Mesendoderm (in vitro differentiated cells): ENCODE data around the gene YIF1B.

ENCODE experiments used
- DNase-seq: peaks from one replicate; pipeline ENCODE4 v3.0.0; 2013
- H2AK5ac ChIP-seq: 2 replicates; pipeline ENCODE4 v1.6.1; 2013; ENCODE audit warnings: low read length, inconsistent platforms
- H2BK120ac ChIP-seq: 2 replicates; pipeline ENCODE4 v1.6.1; 2013; ENCODE audit warnings: low read depth, mild to moderate bottlenecking, low read length, moderate library complexity, mixed read lengths
- H2BK15ac ChIP-seq: replicated peaks from 2 replicates; pipeline ENCODE4 v1.6.1; 2013; ENCODE audit warnings: low read depth, mild to moderate bottlenecking, moderate library complexity
- H2BK5ac ChIP-seq: 2 replicates; pipeline ENCODE4 v1.6.1; 2013; ENCODE audit warnings: low read length, inconsistent platforms
- H3K18ac ChIP-seq: 2 replicates; pipeline ENCODE4 v1.6.1; 2013; ENCODE audit warnings: mild to moderate bottlenecking, low read length, mixed read lengths
- H3K23ac ChIP-seq: one replicate; pipeline ENCODE4 v1.6.1; 2013; ENCODE audit warnings: low read length
- H3K27ac ChIP-seq: 2 replicates; pipeline ENCODE4 v1.5.1; 2013; ENCODE audit warnings: low read depth, mild to moderate bottlenecking, inconsistent platforms, low read length, moderate library complexity
- H3K27me3 ChIP-seq: 2 replicates; pipeline ENCODE4 v1.6.1; 2013; ENCODE audit warnings: low read length, control low read depth, mild to moderate bottlenecking, inconsistent platforms; ENCODE audit not compliant: insufficient read depth, poor library complexity
- H3K36me3 ChIP-seq: 2 replicates; pipeline ENCODE4 v1.6.1; 2013; ENCODE audit warnings: low read length, inconsistent platforms; ENCODE audit not compliant: control insufficient read depth, insufficient read depth
- H3K4ac ChIP-seq: one replicate; pipeline ENCODE4 v1.6.1; 2013; ENCODE audit warnings: low read depth, mild to moderate bottlenecking, low read length, moderate library complexity
- H3K4me1 ChIP-seq: 2 replicates; pipeline ENCODE4 v1.6.1; 2013; ENCODE audit warnings: low read depth, low read length, inconsistent platforms; ENCODE audit not compliant: control insufficient read depth
- H3K4me2 ChIP-seq: 2 replicates; pipeline ENCODE4 v1.6.1; 2013; ENCODE audit warnings: low read length
- H3K4me3 ChIP-seq: 2 replicates; pipeline ENCODE4 v1.5.1; 2013; ENCODE audit warnings: mild to moderate bottlenecking, low read length
- H3K56ac ChIP-seq: one replicate; pipeline ENCODE4 v1.6.1; 2013; ENCODE audit warnings: low read length
- H3K79me1 ChIP-seq: 2 replicates; pipeline ENCODE4 v1.6.1; 2013; ENCODE audit warnings: low read length, inconsistent platforms
- H3K79me2 ChIP-seq: 2 replicates; pipeline ENCODE4 v1.6.1; 2013; ENCODE audit warnings: mild to moderate bottlenecking, low read length; ENCODE audit not compliant: control insufficient read depth, insufficient read depth
- H3K9ac ChIP-seq: 2 replicates; pipeline ENCODE4 v1.6.1; 2013; ENCODE audit warnings: low read length, inconsistent platforms
- H4K5ac ChIP-seq: one replicate; pipeline ENCODE4 v1.6.1; 2013; ENCODE audit warnings: low read length
- H4K8ac ChIP-seq: one replicate; pipeline ENCODE4 v1.6.1; 2013; ENCODE audit warnings: low read depth, mild to moderate bottlenecking, control low read depth, low read length, moderate library complexity
- WGBS: extraction: QIAGEN DNeasy Blood & Tissue Kit; methylation state at CpG from one replicate; pipeline ENCODE4 v1.1.7; 2013; ENCODE audit warnings: low lambda C conversion rate, missing lambda C conversion rate; ENCODE audit not compliant: insufficient coverage; ENCODE audit errors: extremely low coverage; 5-methylcytosine and 5-hydroxymethylcytosine counted together

The YIF1B gene

DNA sequence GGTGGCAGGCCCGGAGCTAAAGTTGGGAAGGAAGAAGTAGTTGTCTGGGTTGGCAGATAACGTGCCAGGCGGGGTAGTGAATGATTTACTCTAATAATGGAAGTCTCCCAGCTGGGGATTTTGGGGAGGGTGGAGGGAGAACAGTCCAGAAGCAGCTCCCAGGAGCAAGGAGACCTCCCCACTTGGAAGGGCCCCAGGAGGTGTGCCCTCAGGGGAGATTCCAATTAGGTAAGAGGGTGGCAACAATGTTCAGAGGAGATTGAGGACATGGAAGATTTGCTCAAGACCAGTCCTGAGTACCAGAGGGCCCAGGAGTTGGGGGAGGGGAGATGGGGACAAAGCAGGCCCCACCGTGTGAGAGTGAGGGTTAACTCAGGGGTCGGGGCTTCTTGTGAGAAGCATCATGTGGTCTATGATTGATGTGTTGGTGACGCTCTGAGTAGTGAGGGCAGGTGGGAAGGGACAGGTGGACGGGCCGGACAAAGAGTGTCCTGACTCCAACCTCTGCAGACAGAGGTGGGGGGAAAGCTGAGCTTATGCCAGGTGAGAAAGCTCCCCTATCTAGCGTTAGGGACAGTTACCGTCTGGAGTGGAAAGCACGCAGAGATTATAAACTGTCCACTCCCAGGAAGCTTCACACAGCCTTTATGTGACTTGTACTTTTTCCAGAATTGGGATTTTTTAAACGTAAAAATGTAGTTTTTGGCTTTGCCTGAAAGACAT, 47.8 kb downstream of the YIF1B start:
- no peak overlapping the region for H2AK5ac ChIP-seq
- no peak overlapping the region for H2BK15ac ChIP-seq
- H3K36me3 ChIP-seq = no peaks in the 10 kb centered on the region
- H3K27ac ChIP-seq = no peak overlapping the region
- no CpG with 5 or more reads among the region's 12 CpGs for WGBS
- peak; percentile 41 for DNase-seq
- no peak overlapping the region for H3K23ac ChIP-seq
- H3K4ac ChIP-seq = no peak overlapping the region
- H3K9ac ChIP-seq = peak overlapping the region; percentile 33
- H3K56ac ChIP-seq = peak overlapping the region; percentile 49
- H3K79me2 ChIP-seq = peaks cover 63% of the 10 kb centered on the region
- H3K79me1 ChIP-seq = peaks cover 11% of the 10 kb centered on the region
- no peak overlapping the region for H3K18ac ChIP-seq
- H3K4me1 ChIP-seq = peaks cover 29% of the 10 kb centered on the region
- no peak overlapping the region for H3K4me2 ChIP-seq
- H2BK5ac ChIP-seq = no peak overlapping the region
- no peaks in the 10 kb centered on the region for H3K27me3 ChIP-seq
- H4K5ac ChIP-seq = no peak overlapping the region
- H3K4me3 ChIP-seq = no peak overlapping the region
- H4K8ac ChIP-seq = no peak overlapping the region
- no peak overlapping the region for H2BK120ac ChIP-seq

DNA sequence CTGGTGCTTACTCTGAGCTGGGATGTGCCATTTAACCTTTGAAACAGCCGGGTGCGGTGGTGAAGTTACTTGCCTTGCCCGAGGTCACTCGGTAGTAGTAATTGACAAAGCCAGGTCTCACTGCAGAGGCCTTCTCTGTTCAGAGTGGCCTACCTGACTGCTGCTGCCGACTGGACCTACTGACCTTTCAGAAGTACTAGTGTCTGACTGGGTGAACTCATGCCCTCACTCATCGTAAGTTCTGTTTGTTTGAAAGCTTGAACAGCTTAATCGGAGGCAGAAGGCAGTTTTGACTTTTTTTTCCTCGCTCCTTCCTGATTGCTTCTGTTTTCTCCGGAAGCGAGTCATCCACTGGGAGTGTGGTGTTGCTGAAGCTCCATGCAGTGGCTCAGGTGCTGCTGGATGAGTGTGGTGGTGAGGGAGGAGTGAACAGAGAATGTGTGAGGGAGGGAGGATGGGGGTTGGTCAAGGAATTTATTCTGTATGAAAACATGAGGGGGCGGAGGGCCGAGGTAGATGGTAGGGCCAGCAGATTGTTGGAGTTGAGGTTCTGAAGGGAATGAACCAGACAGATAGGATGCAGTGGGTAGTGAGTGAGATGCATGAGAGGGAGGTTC, 48.7 kb downstream of the YIF1B start:
- Histone ChIP-seq H3K27ac (peak overlapping the region; percentile 4), H3K18ac (no peak overlapping the region), H3K36me3 (no peaks in the 10 kb centered on the region), H3K4ac (no peak overlapping the region), H4K5ac (no peak overlapping the region), H3K27me3 (no peaks in the 10 kb centered on the region), H2AK5ac (no peak overlapping the region), H4K8ac (no peak overlapping the region), H2BK5ac (no peak overlapping the region), H3K9ac (peak overlapping the region; percentile 43), H3K79me2 (peaks cover 59% of the 10 kb centered on the region), H3K56ac (peak overlapping the region; percentile 49), H2BK120ac (no peak overlapping the region), H3K4me3 (no peak overlapping the region), H2BK15ac (no peak overlapping the region), H3K23ac (no peak overlapping the region), H3K4me1 (peaks cover 29% of the 10 kb centered on the region), H3K79me1 (peaks cover 11% of the 10 kb centered on the region), H3K4me2 (peak overlapping the region; percentile 21)
- DNase-seq = peak; percentile 62
- WGBS = no CpG with 5 or more reads among the region's 12 CpGs

DNA sequence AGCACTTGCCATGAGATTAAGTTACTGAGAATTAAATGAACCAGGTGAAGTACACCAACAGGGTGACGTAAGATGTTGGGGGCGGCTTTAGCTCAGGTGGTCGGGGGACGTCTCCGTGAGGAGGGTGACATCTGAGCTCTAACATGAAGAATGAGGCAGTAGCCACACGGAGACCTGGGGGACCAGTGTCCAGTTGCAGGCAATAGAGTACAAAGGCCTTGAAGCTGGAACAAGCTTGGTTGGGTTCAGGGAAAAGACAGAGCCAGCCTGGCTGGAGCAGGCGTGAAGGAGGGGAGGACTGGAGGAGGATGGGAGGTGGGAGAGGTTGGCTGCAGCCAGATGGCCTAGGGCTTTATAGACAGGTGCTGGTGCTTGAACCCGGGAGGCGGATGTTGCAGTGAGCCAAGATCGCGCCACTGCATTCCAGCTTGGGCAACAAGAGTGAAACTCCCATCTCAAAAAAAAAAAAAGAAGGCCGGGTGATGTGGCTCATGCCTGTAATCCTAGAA, 49.8 kb downstream of the YIF1B start:
- no peak for DNase-seq
- H3K36me3 ChIP-seq = no peaks in the 10 kb centered on the region
- no peak overlapping the region for H3K23ac ChIP-seq
- no peak overlapping the region for H3K18ac ChIP-seq
- no peak overlapping the region for H3K27ac ChIP-seq
- peaks cover 29% of the 10 kb centered on the region for H3K4me1 ChIP-seq
- H3K4ac ChIP-seq = no peak overlapping the region
- H3K56ac ChIP-seq = peak overlapping the region; percentile 96
- no peak overlapping the region for H2BK15ac ChIP-seq
- peaks cover 11% of the 10 kb centered on the region for H3K79me1 ChIP-seq
- H3K9ac ChIP-seq = peak overlapping the region; percentile 93
- no peak overlapping the region for H2BK120ac ChIP-seq
- H3K4me3 ChIP-seq = no peak overlapping the region
- H3K79me2 ChIP-seq = peaks cover 53% of the 10 kb centered on the region
- H2AK5ac ChIP-seq = no peak overlapping the region
- H2BK5ac ChIP-seq = no peak overlapping the region
- H3K4me2 ChIP-seq = peak overlapping the region; percentile 83
- H3K27me3 ChIP-seq = no peaks in the 10 kb centered on the region
- WGBS = no CpG with 5 or more reads among the region's 12 CpGs
- H4K8ac ChIP-seq = no peak overlapping the region
- H4K5ac ChIP-seq = no peak overlapping the region

DNA sequence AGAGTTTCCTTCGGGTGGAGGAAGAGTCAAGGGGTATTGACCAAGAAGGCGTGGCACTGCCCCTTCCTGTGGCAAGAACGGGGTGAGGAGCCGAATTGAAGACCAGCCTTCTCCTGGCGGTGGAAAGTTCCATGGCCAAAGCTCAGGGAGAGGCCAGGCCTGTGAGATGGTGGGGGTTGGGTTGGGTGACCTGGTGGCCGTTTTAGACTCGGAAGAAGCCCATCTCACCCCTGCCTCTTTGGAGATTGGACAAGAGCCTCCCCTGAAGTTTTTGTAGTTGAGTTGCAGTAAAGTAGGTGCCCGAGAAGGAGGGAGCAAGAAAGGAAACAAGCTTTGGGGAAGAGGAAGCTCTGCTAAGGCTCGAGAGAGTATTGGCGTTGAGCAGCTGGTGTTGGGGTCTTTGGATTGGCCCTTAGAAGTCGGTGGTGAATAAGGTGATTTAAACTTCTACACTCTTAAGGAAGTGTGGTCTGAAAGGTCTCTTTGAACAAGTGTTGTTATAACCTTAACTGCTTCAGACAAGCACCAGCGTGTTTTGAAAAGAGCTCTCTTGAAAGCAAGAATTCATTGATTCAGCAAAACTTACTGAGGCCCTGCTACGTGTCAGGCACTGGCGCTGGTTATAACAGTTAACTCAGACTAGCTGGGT, 50.4 kb downstream of the YIF1B start:
- WGBS = no CpG with 5 or more reads among the region's 14 CpGs
- Histone ChIP-seq H2AK5ac (peak overlapping the region; percentile 79), H2BK5ac (peak overlapping the region; percentile 67), H3K27me3 (no peaks in the 10 kb centered on the region), H3K4me1 (peaks cover 23% of the 10 kb centered on the region), H2BK120ac (no peak overlapping the region), H3K56ac (peak overlapping the region; percentile 96), H3K27ac (peak overlapping the region; percentile 84), H3K9ac (peak overlapping the region; percentile 93), H3K36me3 (no peaks in the 10 kb centered on the region), H3K4ac (peak overlapping the region; percentile 57), H3K23ac (peak overlapping the region; percentile 94), H2BK15ac (no peak overlapping the region), H3K79me1 (peaks cover 11% of the 10 kb centered on the region), H3K4me2 (peak overlapping the region; percentile 83), H4K8ac (no peak overlapping the region), H3K79me2 (peaks cover 46% of the 10 kb centered on the region), H4K5ac (no peak overlapping the region), H3K18ac (peak overlapping the region; percentile 83), H3K4me3 (peak overlapping the region; percentile 78)
- DNase-seq = peak; percentile 72

DNA sequence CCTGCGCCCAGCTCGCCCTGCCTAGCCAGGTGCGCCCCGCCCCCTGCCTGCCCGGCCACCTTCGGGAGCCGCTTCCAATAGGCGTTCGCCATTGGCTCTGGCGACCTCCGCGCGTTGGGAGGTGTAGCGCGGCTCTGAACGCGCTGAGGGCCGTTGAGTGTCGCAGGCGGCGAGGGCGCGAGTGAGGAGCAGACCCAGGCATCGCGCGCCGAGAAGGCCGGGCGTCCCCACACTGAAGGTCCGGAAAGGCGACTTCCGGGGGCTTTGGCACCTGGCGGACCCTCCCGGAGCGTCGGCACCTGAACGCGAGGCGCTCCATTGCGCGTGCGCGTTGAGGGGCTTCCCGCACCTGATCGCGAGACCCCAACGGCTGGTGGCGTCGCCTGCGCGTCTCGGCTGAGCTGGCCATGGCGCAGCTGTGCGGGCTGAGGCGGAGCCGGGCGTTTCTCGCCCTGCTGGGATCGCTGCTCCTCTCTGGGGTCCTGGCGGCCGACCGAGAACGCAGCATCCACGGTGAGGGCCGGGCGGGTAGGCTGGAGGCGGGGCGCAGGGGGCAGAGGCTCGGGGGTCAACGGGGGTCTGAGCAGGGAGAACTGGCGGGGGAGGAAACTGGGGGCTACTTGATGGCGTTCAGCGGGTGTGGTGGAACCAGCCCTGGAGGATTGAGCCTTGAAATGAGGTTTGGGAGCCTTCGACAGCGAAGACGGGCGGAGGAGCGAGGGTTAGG, 51.1 kb downstream of the YIF1B start, which contains the start of gene SPINT2:
Gene SPINT2 (plus strand): TSS at position 88 of the 727 bp plus-strand sequence. CDS start 320 bp downstream, at position 408.
- H2BK15ac ChIP-seq = no peak within 1 kb of the TSS
- peak within 1 kb of the TSS; percentile 83 for H3K4me2 ChIP-seq
- H3K4me1 ChIP-seq = peaks cover 21% of the 10 kb centered on the region
- H3K18ac ChIP-seq = peak within 1 kb of the TSS; percentile 83
- peak; percentile 91 for DNase-seq
- H3K4me3 ChIP-seq = peak within 1 kb of the TSS; percentile 78
- H2BK5ac ChIP-seq = peak within 1 kb of the TSS; percentile 67
- H3K79me1 ChIP-seq = peaks cover 11% of the 10 kb centered on the region
- no peak within 1 kb of the TSS for H2BK120ac ChIP-seq
- H3K27ac ChIP-seq = peak within 1 kb of the TSS; percentile 84
- no peaks in the 10 kb centered on the region for H3K27me3 ChIP-seq
- WGBS = no CpG with 5 or more reads among the region's 78 CpGs
- H3K4ac ChIP-seq = peak within 1 kb of the TSS; percentile 57
- no peak within 1 kb of the TSS for H4K5ac ChIP-seq
- peak within 1 kb of the TSS; percentile 79 for H2AK5ac ChIP-seq
- H3K56ac ChIP-seq = peak within 1 kb of the TSS; percentile 96
- H3K79me2 ChIP-seq = peaks cover 44% of the 10 kb centered on the region
- H3K36me3 ChIP-seq = no peaks in the 10 kb centered on the region
- no peak within 1 kb of the TSS for H4K8ac ChIP-seq
- peak within 1 kb of the TSS; percentile 94 for H3K23ac ChIP-seq
- H3K9ac ChIP-seq = peak within 1 kb of the TSS; percentile 93
